ENCODE data around the gene TJP1. TPM values are rescaled to one million over a fixed set of nuclear protein-coding genes. Genes with fewer than 3 reads are reported as not detected.

Gene TJP1
- total RNA-seq (2022), result 37.4 and 44.3 TPM in 2 replicates
- percentile 85 among the genes with signal in this experiment for Bru-seq, nascent RNA
- percentile 80 among the genes with signal in this experiment for BruChase-seq, experiment 1, labeled RNA remaining after a 6-hour chase
- BruChase-seq, experiment 2, labeled RNA remaining after a 2-hour chase, result percentile 77 among the genes with signal in this experiment
- long read RNA-seq, partial matches to known transcripts, result 3 of 8 reads
- long read RNA-seq, other reads (novel, unspliced or antisense), result 5 of 8 reads

- H3K4me3 Mint-ChIP-seq (ENCODE audit: low read depth, unreplicated experiment), result peak within 1 kb of the TSS; percentile 65
- no peaks in the 10 kb centered on the region for H3K27me3 Mint-ChIP-seq (ENCODE audit: unreplicated experiment)
- no peaks in the 10 kb centered on the region for H3K9me3 Mint-ChIP-seq (ENCODE audit: low read depth, unreplicated experiment)
- TF ChIP-seq CTCF (IDR thresholded peaks at IDR 0.05; ENCODE audit: unreplicated experiment), result no peak
- CTCF ChIA-PET, result no interaction called here
- H3K27ac Mint-ChIP-seq (ENCODE audit: unreplicated experiment), result peak within 1 kb of the TSS; percentile 30
- intact Hi-C loops (cut with micrococcal nuclease; ENCODE audit: unreplicated experiment), result no loop called here
- BruUV-seq (replicated peaks), result no TSS peak
- H3K4me1 Mint-ChIP-seq (ENCODE audit: low read depth, unreplicated experiment), result no peaks in the 10 kb centered on the region
- peak; percentile 69 for DNase-seq
- H3K36me3 Mint-ChIP-seq (ENCODE audit: insufficient read depth, unreplicated experiment), result peaks cover 14% of the 10 kb centered on the region
Measured at GRCh38 chr15:29822100-29822683, at the start of gene TJP1. TSS of gene TJP1 (minus strand) at chr15:29822468. CDS start at chr15:29822028, 440 bp downstream.

DNA sequence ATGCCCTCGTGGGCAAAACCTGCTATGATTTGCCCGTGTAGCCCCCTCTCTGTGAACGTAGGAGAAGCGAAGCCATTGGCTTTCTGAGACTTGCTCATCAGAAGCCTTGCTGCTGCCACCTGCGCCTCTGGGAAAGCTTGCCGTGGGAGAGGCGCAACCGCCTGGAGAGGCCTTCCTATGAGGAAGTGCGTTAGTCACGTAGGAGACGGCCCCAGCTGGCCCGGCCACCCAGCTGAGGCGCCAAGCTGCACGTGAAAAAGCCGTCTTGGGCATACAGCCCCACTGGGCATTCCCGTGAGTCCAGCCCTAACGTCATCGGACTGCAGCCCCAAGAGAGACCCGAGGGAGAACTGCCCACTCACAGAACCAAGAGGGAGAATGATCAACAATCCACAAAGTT is 49.1 kb upstream of the TJP1 start:
- BruUV-seq (replicated peaks), result no TSS peak
- Mint-ChIP-seq H3K4me1 (ENCODE audit: low read depth, unreplicated experiment) (no peaks in the 10 kb centered on the region), H3K27me3 (ENCODE audit: unreplicated experiment) (no peaks in the 10 kb centered on the region), H3K9me3 (ENCODE audit: low read depth, unreplicated experiment) (no peaks in the 10 kb centered on the region), H3K4me3 (ENCODE audit: low read depth, unreplicated experiment) (no peak overlapping the region), H3K36me3 (ENCODE audit: insufficient read depth, unreplicated experiment) (no peaks in the 10 kb centered on the region), H3K27ac (ENCODE audit: unreplicated experiment) (no peak overlapping the region)
- no peak for TF ChIP-seq CTCF (IDR thresholded peaks at IDR 0.05; ENCODE audit: unreplicated experiment)
- CTCF ChIA-PET, result no interaction called here
- DNase-seq, result no peak
- intact Hi-C loops (cut with micrococcal nuclease; ENCODE audit: unreplicated experiment), result no loop called here

GRCh38 chr15:29870495-29871151 is 48.4 kb upstream of the TJP1 start:
- no peaks in the 10 kb centered on the region for H3K36me3 Mint-ChIP-seq (ENCODE audit: insufficient read depth, unreplicated experiment)
- no peaks in the 10 kb centered on the region for H3K27me3 Mint-ChIP-seq (ENCODE audit: unreplicated experiment)
- H3K27ac Mint-ChIP-seq (ENCODE audit: unreplicated experiment), result no peak overlapping the region
- BruUV-seq (replicated peaks), result no TSS peak
- no peak for DNase-seq
- intact Hi-C loops (cut with micrococcal nuclease; ENCODE audit: unreplicated experiment), result no loop called here
- no peaks in the 10 kb centered on the region for H3K4me1 Mint-ChIP-seq (ENCODE audit: low read depth, unreplicated experiment)
- H3K4me3 Mint-ChIP-seq (ENCODE audit: low read depth, unreplicated experiment), result no peak overlapping the region
- H3K9me3 Mint-ChIP-seq (ENCODE audit: low read depth, unreplicated experiment), result no peaks in the 10 kb centered on the region
- TF ChIP-seq CTCF (IDR thresholded peaks at IDR 0.05; ENCODE audit: unreplicated experiment), result no peak
- CTCF ChIA-PET, result no interaction called here

DNA sequence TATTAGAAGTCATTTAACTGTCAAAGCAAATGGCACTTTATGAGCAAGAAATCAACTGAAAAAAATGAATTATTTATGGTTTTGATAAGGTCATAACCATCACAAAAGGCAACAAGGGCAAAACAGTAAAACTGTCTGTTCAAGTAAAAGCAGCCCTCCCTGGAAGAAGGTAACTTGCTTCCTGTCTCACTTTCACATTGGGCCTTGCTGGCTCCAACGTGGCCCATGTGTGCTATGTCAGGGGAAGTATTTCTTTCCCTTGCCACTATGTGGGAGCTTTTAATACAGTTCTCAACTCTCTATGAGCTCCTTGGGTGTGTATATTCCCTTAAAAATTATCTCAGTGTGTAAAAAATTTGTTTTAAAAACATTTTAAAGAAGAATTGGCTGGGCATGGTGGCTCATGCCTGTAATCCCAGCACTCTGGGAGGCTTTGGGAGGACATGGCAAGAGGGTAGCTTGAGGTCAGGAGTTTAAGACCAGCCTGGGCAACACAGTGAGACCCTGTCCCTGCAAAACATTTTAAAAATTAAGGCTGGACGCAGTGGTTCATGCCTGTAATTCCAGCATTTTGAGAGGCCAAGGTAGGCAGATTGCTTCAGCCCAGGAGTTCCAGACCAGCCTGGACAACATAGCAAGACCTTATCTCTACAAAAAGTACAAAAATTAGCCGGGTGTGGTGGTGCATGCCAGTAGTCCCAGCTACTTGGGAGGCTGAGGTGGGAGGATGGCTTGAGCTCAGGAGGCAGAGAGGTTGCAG is 45.2 kb upstream of the TJP1 start:
- BruUV-seq (replicated peaks), result no TSS peak
- Mint-ChIP-seq H3K27ac (ENCODE audit: unreplicated experiment) (no peak overlapping the region), H3K4me1 (ENCODE audit: low read depth, unreplicated experiment) (no peaks in the 10 kb centered on the region), H3K27me3 (ENCODE audit: unreplicated experiment) (no peaks in the 10 kb centered on the region), H3K36me3 (ENCODE audit: insufficient read depth, unreplicated experiment) (no peaks in the 10 kb centered on the region), H3K9me3 (ENCODE audit: low read depth, unreplicated experiment) (no peaks in the 10 kb centered on the region), H3K4me3 (ENCODE audit: low read depth, unreplicated experiment) (no peak overlapping the region)
- TF ChIP-seq CTCF (IDR thresholded peaks at IDR 0.05; ENCODE audit: unreplicated experiment), result no peak
- CTCF ChIA-PET, result no interaction called here
- no peak for DNase-seq
- intact Hi-C loops (cut with micrococcal nuclease; ENCODE audit: unreplicated experiment), result no loop called here
